ENCODE results near the gene EEIG2. TPM values are rescaled to one million over a fixed set of nuclear protein-coding genes. Genes with fewer than 3 reads are reported as not detected.

Gene EEIG2
- total RNA-seq, 1 donor from 2014 or later: 93.1 TPM

GRCh38 chr1:108560189-108560873 lies 431 bp downstream of the EEIG2 start:
- H3K4me3 Mint-ChIP-seq (ENCODE audit: unreplicated experiment): peak overlapping the region; percentile 94
- peaks cover 13% of the 10 kb centered on the region for H3K27me3 Mint-ChIP-seq (ENCODE audit: unreplicated experiment)
- peak overlapping the region; percentile 98 for H3K27ac Mint-ChIP-seq (ENCODE audit: unreplicated experiment)
- no peak for TF ChIP-seq CTCF (IDR thresholded peaks at IDR 0.05; ENCODE audit: partially characterized antibody, unreplicated experiment)
- peak; percentile 82 for DNase-seq
- H3K36me3 Mint-ChIP-seq (ENCODE audit: unreplicated experiment): no peaks in the 10 kb centered on the region
- peaks cover 15% of the 10 kb centered on the region for H3K4me1 Mint-ChIP-seq (ENCODE audit: low read depth, unreplicated experiment)
- peaks cover 14% of the 10 kb centered on the region for H3K9me3 Mint-ChIP-seq (ENCODE audit: unreplicated experiment)

GRCh38 chr1:108560874-108561459 lies 1.1 kb downstream of the EEIG2 start:
- Mint-ChIP-seq H3K36me3 (ENCODE audit: unreplicated experiment) (no peaks in the 10 kb centered on the region), H3K27ac (ENCODE audit: unreplicated experiment) (peak overlapping the region; percentile 98), H3K4me3 (ENCODE audit: unreplicated experiment) (peak overlapping the region; percentile 94), H3K27me3 (ENCODE audit: unreplicated experiment) (peaks cover 13% of the 10 kb centered on the region), H3K9me3 (ENCODE audit: unreplicated experiment) (peaks cover 13% of the 10 kb centered on the region), H3K4me1 (ENCODE audit: low read depth, unreplicated experiment) (peaks cover 15% of the 10 kb centered on the region)
- TF ChIP-seq CTCF (IDR thresholded peaks at IDR 0.05; ENCODE audit: partially characterized antibody, unreplicated experiment): peak; percentile 29
- DNase-seq: peak; percentile 75

- Mint-ChIP-seq H3K9me3 (ENCODE audit: unreplicated experiment) (peaks cover 13% of the 10 kb centered on the region), H3K4me3 (ENCODE audit: unreplicated experiment) (peak overlapping the region; percentile 94), H3K27me3 (ENCODE audit: unreplicated experiment) (peaks cover 13% of the 10 kb centered on the region), H3K27ac (ENCODE audit: unreplicated experiment) (peak overlapping the region; percentile 98), H3K4me1 (ENCODE audit: low read depth, unreplicated experiment) (peaks cover 20% of the 10 kb centered on the region), H3K36me3 (ENCODE audit: unreplicated experiment) (no peaks in the 10 kb centered on the region)
- DNase-seq: peak; percentile 79
- peak; percentile 37 for TF ChIP-seq CTCF (IDR thresholded peaks at IDR 0.05; ENCODE audit: partially characterized antibody, unreplicated experiment)
These were observed 1.9 kb downstream of the EEIG2 start for GRCh38 chr1:108561689-108562326.

GRCh38 chr1:108563808-108564207 lies 3.9 kb downstream of the EEIG2 start:
- H3K27me3 Mint-ChIP-seq (ENCODE audit: unreplicated experiment): peaks cover 13% of the 10 kb centered on the region
- no peak overlapping the region for H3K27ac Mint-ChIP-seq (ENCODE audit: unreplicated experiment)
- peaks cover 27% of the 10 kb centered on the region for H3K4me1 Mint-ChIP-seq (ENCODE audit: low read depth, unreplicated experiment)
- H3K9me3 Mint-ChIP-seq (ENCODE audit: unreplicated experiment): peaks cover 13% of the 10 kb centered on the region
- H3K36me3 Mint-ChIP-seq (ENCODE audit: unreplicated experiment): no peaks in the 10 kb centered on the region
- no peak for TF ChIP-seq CTCF (IDR thresholded peaks at IDR 0.05; ENCODE audit: partially characterized antibody, unreplicated experiment)
- H3K4me3 Mint-ChIP-seq (ENCODE audit: unreplicated experiment): peak overlapping the region; percentile 75
- no peak for DNase-seq

- TF ChIP-seq CTCF (IDR thresholded peaks at IDR 0.05; ENCODE audit: partially characterized antibody, unreplicated experiment): no peak
- H3K4me3 Mint-ChIP-seq (ENCODE audit: unreplicated experiment): peak overlapping the region; percentile 72
- peaks cover 8% of the 10 kb centered on the region for H3K9me3 Mint-ChIP-seq (ENCODE audit: unreplicated experiment)
- no peak overlapping the region for H3K27ac Mint-ChIP-seq (ENCODE audit: unreplicated experiment)
- H3K36me3 Mint-ChIP-seq (ENCODE audit: unreplicated experiment): no peaks in the 10 kb centered on the region
- peaks cover 28% of the 10 kb centered on the region for H3K4me1 Mint-ChIP-seq (ENCODE audit: low read depth, unreplicated experiment)
- no peak for DNase-seq
- H3K27me3 Mint-ChIP-seq (ENCODE audit: unreplicated experiment): peaks cover 7% of the 10 kb centered on the region
These were observed 5.2 kb downstream of the EEIG2 start for GRCh38 chr1:108565081-108565480.
